ENCODE data around the gene CD82. TPM values are rescaled to one million over a fixed set of nuclear protein-coding genes. Genes with fewer than 3 reads are reported as not detected.
A peak's percentile ranks its signal among the peaks of the same experiment; 100 is the strongest.

Gene CD82
- total and polyA plus RNA-seq, 2 donors (not counting 1 experiment from before 2014, with no cell fraction given), result 192 to 438 TPM

DNA sequence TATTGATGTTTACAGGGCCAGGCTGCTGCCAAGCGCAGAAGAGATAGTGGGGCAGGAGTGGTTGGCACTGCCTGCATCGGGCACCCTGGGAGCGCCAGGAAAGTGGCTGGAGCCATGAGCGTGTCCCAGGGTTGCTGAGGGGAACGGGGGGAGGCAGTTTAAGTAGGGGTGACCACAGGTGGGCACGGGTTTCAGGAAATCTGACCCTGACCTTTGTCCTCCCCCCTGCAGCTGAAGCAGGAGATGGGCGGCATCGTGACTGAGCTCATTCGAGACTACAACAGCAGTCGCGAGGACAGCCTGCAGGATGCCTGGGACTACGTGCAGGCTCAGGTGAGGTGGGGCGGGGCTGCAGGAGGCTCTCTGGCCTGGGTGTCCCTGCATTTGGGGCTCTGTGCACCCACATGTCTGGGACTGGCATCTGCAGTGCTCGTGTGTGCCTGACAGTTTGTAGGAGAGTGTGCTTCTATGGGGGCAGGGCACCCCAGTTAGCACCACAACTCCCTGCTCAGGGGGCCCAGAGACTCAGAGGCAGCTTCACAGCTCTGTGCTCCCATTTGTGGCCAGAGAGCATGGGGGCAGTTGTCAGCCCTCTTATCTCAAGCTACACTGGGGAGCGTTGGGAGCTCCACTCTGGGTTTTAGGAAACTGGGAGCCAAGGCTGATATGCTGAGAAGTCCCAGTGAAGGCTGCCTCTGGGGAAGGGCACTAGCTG is 49.7 kb downstream of the CD82 start:
- Histone ChIP-seq H3K9me3 (ENCODE audit: control extremely low read depth in 1 of 3, control insufficient read depth in 2 of 3, insufficient read depth in 1 of 3, low read length in 2 of 3) (no peaks in the 10 kb centered on the region), H3K27me3 (replicated peaks in 1 of 4; ENCODE audit: control extremely low read depth in 1 of 4, control insufficient read depth in 3 of 4, insufficient read depth in 4 of 4, low read length in 3 of 4) (no peaks in the 10 kb centered on the region), H3K79me2 (ENCODE audit: control insufficient read depth, insufficient read depth, low read length) (peaks cover 52% of the 10 kb centered on the region), H4K20me1 (ENCODE audit: control insufficient read depth, insufficient read depth, low read length, poor library complexity, severe bottlenecking) (peaks cover 25% of the 10 kb centered on the region), H2AFZ (ENCODE audit: insufficient read depth, low read depth, low read length, poor library complexity, severe bottlenecking) (no peak overlapping the region), H3K9ac (ENCODE audit: low read length) (no peak overlapping the region), H3K4me2 (replicated peaks; ENCODE audit: low read depth, low read length, poor library complexity, severe bottlenecking) (no peak overlapping the region), H3K36me3 (replicated peaks in 1 of 2; ENCODE audit: control extremely low read depth in 1 of 2, control insufficient read depth in 1 of 2, extremely low read depth in 1 of 2, insufficient read depth in 2 of 2, low read length in 1 of 2) (peaks cover 0 to 61% of the 10 kb centered on the region in 2 experiments), H3K27ac (ENCODE audit: low read length in 2 of 2) (peak overlapping the region; percentile 97 to 99), H3K4me1 (ENCODE audit: control insufficient read depth in 2 of 2, insufficient read depth in 2 of 2, low read length in 2 of 2) (peaks cover 68 to 70% of the 10 kb centered on the region in 2 donors), H3K4me3 (ENCODE audit: control extremely low read depth in 1 of 5, extremely low read depth in 1 of 5, insufficient read depth in 1 of 5, low read depth in 2 of 5, low read length in 4 of 5) (no peak overlapping the region)
- ChIA-PET POLR2A (interaction anchor here (1.2 to 9.7 kb wide), 4 partner anchors 16 to 335 kb away, joined by 3 to 189 read pairs (median 12); partner anchors contain the start of genes CD82 and TP53I11), CTCF (interaction anchor here (0.9 to 21.7 kb wide), 11 partner anchors 18 to 296 kb away, joined by 3 to 816 read pairs (median 5); partner anchors contain the start of gene CD82)
- peak overlapping the region; percentile 49 for H3K4me3 Mint-ChIP-seq
- no peak for ATAC-seq (ENCODE audit: low read depth)
- peak overlapping the region; percentile 91 for H3K27ac Mint-ChIP-seq
- H3K9me3 Mint-ChIP-seq (ENCODE audit: insufficient read depth), result no peaks in the 10 kb centered on the region
- TF ChIP-seq EZH2 (IDR thresholded peaks at IDR 0.05; ENCODE audit: borderline replicate concordance, insufficient read depth, low read depth, low read length, poor library complexity, severe bottlenecking), result no peak
- TF ChIP-seq, protein P1, sequence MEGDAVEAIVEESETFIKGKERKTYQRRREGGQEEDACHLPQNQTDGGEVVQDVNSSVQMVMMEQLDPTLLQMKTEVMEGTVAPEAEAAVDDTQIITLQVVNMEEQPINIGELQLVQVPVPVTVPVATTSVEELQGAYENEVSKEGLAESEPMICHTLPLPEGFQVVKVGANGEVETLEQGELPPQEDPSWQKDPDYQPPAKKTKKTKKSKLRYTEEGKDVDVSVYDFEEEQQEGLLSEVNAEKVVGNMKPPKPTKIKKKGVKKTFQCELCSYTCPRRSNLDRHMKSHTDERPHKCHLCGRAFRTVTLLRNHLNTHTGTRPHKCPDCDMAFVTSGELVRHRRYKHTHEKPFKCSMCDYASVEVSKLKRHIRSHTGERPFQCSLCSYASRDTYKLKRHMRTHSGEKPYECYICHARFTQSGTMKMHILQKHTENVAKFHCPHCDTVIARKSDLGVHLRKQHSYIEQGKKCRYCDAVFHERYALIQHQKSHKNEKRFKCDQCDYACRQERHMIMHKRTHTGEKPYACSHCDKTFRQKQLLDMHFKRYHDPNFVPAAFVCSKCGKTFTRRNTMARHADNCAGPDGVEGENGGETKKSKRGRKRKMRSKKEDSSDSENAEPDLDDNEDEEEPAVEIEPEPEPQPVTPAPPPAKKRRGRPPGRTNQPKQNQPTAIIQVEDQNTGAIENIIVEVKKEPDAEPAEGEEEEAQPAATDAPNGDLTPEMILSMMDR (IDR thresholded peaks at IDR 0.05), result no peak
- H3K4me1 Mint-ChIP-seq, result peaks cover 73% of the 10 kb centered on the region
- no peak for DNase-seq
- intact Hi-C loops (cut with micrococcal nuclease), result no loop called here
- 77% methylated on average over 14 of the region's 15 CpGs for whole genome bisulfite sequencing (ENCODE audit: insufficient coverage)
- no peaks in the 10 kb centered on the region for H3K27me3 Mint-ChIP-seq
